Dendritic cell treated with granulocyte-macrophage colony-stimulating factor and Interleukin-4, amounts not matched to agents 40 ng/mL and 50 ng/mL, for 4 days (primary cell): Measurements from ENCODE around the gene FAM227B.
A peak's percentile ranks its signal among the peaks of the same experiment; 100 is the strongest.
"Not testable (repeated sequence)": the region's sequence is repeated elsewhere in the genome, so short reads cannot be mapped to it uniquely, and the experiment has no call there.

ENCODE experiments used
- H3K27ac Mint-ChIP-seq: one replicate; pipeline ENCODE4 v1.8.0; 2022; ENCODE audit warnings: mild to moderate bottlenecking, mixed read lengths
- H3K27me3 Mint-ChIP-seq: one replicate; pipeline ENCODE4 v1.8.0; 2022; ENCODE audit warnings: mild to moderate bottlenecking, mixed read lengths
- H3K36me3 Mint-ChIP-seq: one replicate; pipeline ENCODE4 v1.8.0; 2022; ENCODE audit warnings: low read depth, mixed read lengths
- H3K4me1 Mint-ChIP-seq: one replicate; pipeline ENCODE4 v1.8.0; 2022; ENCODE audit warnings: low read depth, mixed read lengths
- H3K4me3 Mint-ChIP-seq: one replicate; pipeline ENCODE4 v1.8.0; 2022; ENCODE audit warnings: mild to moderate bottlenecking, moderate library complexity, mixed read lengths
- H3K9me3 Mint-ChIP-seq: one replicate; pipeline ENCODE4 v1.8.0; 2022; ENCODE audit warnings: mixed read lengths
- intact Hi-C: fragments of 100-400 bp; cut with micrococcal nuclease; formaldehyde crosslinking; loops from one replicate; pipeline ENCODE4 v1.15.0; 2022

FAM227B gene, protein sequence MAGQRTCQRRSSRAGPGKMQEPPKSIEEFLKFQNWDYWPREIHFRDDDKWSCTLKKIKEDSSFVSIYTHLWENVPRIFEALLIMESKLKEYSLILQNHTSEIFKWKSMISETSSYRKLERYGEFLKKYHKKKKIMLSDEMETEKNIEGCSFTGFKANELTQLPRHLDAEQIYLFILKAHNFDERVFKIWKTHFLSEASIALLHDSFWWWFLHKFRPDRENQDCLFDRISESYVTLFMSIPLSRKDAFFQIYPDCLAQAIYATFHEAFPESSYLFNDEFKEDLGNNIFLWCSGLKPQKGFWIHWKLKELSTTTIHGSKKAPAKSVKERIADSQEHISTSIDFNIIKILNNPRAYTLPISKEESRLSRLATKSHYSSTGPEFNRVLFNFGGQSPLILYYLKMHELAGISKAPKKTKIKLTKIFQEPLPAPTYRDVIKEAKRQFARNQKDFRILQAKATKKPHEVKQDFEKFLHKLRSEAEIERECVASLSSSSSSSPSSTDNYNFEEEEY

DNA sequence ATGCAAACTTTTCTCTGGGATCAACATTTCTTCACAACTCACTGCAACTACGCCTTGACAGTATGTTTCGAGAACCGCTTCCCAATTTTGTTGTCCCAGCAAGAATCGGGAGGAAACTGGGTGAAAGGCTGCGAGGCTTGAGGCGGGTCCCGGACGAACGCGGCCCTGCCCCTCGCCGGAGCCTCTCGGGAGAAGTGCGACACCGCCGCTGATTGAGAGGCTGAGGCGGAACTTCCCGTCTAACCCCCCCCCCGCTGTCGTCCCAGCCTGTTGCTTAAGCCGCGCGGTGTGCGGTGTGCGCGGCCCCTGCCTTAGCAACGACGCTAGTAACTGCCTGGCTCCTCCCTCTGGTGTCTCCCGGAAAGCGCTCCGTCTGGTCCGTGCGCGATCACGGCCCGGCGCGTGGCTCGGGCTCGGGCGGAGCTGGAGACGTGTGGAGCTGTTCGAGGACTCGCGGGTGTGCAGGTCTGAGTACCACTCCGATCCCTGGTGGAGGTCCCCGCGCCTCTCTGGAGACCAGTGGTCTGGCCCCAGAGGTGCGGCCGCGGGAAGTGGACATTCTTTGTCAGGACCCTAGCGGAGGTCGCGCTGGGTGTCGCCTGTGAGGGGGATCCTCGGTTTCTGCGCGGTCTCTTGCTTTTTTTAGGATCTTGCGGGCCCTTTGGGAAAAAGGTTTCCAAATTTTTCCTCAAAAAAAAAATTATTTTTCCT, at the start of gene FAM227B, which contains the start of gene DTWD1:
Gene FAM227B (minus strand): TSS at position 161 of the 711 bp plus-strand sequence. CDS start 5,647 bp downstream, outside the sequence.
Gene DTWD1 (plus strand): TSS at position 391 of the 711 bp plus-strand sequence. CDS start 4,120 bp downstream, outside the sequence.
- H3K27ac Mint-ChIP-seq: peak within 1 kb of the TSS; percentile 94
- H3K4me3 Mint-ChIP-seq: peak within 1 kb of the TSS; percentile 88

DNA sequence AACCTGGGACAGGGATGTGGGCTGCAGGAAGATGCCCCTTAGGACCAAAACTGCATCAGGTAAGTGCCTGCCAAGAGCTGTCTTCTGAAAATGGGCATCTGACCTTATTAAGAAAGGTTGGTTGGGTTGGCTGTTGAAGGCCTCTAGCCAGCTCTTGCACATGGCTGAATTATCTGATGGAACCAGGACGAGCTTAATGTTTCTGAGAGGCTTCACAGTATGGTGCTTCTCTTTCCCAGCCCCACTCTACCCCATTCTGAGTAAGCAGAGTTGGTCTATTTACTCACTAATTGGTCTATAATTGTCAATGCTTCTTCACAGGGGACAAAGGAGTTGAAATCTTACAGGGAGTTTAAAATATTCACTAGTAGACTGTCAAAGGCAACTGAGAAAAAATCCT, 48.7 kb upstream of the FAM227B start:
- Mint-ChIP-seq H3K27me3 (no peaks in the 10 kb centered on the region), H3K27ac (no peak overlapping the region)
- intact Hi-C loops: no loop called here

More for the DNA sequence above, at the start of gene FAM227B, which contains the start of gene DTWD1:
- Mint-ChIP-seq H3K36me3 (peaks cover 23% of the 10 kb centered on the region), H3K9me3 (peaks cover 15% of the 10 kb centered on the region), H3K4me1 (peaks cover 29% of the 10 kb centered on the region), H3K27me3 (no peaks in the 10 kb centered on the region)
- intact Hi-C loops: loop anchor here (2.0 to 10.0 kb wide), 5 partner anchors 386 to 810 kb away; partner anchors contain the start of genes CEP152, EID1, GALK2 and SECISBP2L

DNA sequence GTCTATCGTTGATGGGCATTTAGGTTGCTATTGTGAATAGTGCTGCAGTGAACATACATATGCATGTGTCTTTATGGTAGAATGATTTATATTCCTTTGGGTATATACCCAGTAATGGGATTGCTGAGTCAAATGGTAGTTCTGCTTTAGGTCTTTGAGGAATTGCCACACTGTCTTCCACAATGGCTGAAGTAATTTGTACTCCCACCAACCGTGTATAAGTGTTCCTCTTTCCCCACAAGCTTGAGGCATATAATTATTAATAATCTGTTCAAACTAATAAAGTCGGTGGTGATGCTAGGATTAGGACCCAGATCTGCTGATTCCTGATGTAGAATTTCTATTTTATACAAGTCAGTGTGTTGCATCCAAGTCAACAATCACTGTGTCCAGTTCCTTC, 45.9 kb upstream of the FAM227B start:
- H3K27me3 Mint-ChIP-seq, intact Hi-C loops, H3K4me1 Mint-ChIP-seq, H3K9me3 Mint-ChIP-seq, H3K36me3 Mint-ChIP-seq, H3K4me3 Mint-ChIP-seq, H3K27ac Mint-ChIP-seq: not testable (repeated sequence)

More for the DNA sequence above, 48.7 kb upstream of the FAM227B start:
- peaks cover 5% of the 10 kb centered on the region for H3K4me1 Mint-ChIP-seq
- no peaks in the 10 kb centered on the region for H3K36me3 Mint-ChIP-seq
- H3K4me3 Mint-ChIP-seq: no peak overlapping the region
- no peaks in the 10 kb centered on the region for H3K9me3 Mint-ChIP-seq

DNA sequence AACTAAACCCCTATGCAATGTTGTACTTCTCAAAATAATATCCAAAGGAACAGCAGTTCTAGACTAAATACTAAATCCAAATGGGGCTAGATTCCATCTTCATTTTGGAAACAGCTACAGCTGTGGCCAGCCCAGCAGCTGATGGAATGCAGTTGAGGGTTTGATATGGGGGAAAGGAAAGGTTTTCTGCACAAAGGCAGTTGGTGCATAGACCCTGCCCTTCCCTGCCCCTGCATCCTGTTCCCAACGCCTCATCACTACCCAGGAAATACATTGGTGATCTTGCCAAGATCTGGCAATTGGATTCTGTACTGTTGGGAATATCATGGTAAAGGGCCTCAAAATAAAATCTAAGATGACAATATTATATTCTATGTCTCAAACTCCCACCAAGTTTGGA, 44.1 kb upstream of the FAM227B start:
- no peak overlapping the region for H3K27ac Mint-ChIP-seq
- intact Hi-C loops: no loop called here
- no peaks in the 10 kb centered on the region for H3K27me3 Mint-ChIP-seq
- no peaks in the 10 kb centered on the region for H3K36me3 Mint-ChIP-seq
- H3K4me1 Mint-ChIP-seq: peaks cover 5% of the 10 kb centered on the region
- no peaks in the 10 kb centered on the region for H3K9me3 Mint-ChIP-seq
- H3K4me3 Mint-ChIP-seq: no peak overlapping the region

DNA sequence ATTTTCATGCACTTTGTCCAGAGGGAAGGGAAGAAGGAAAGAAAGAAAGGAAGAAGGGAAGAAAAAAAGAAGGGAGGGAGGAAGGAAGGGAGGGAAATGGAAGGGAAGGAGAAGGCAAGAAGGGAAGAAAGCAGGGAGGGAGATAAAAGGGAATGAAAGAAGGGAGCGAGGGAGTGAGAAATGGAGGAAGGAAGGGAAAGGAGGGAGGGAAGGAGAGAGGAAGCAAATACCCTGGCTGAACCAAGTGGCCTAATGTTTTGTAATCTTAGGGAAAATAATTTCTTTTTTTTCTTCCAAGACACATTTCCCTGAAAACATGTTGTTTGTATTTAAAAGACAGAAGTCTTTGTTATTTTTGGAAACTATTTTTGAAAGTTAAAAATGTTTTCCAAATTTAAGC, 36.1 kb upstream of the FAM227B start:
- intact Hi-C loops: no loop called here
- H3K27me3 Mint-ChIP-seq: no peaks in the 10 kb centered on the region
- H3K4me1 Mint-ChIP-seq: no peaks in the 10 kb centered on the region
- no peaks in the 10 kb centered on the region for H3K36me3 Mint-ChIP-seq
- H3K27ac Mint-ChIP-seq: no peak overlapping the region
- H3K9me3 Mint-ChIP-seq: peaks cover 45% of the 10 kb centered on the region
- no peak overlapping the region for H3K4me3 Mint-ChIP-seq

DNA sequence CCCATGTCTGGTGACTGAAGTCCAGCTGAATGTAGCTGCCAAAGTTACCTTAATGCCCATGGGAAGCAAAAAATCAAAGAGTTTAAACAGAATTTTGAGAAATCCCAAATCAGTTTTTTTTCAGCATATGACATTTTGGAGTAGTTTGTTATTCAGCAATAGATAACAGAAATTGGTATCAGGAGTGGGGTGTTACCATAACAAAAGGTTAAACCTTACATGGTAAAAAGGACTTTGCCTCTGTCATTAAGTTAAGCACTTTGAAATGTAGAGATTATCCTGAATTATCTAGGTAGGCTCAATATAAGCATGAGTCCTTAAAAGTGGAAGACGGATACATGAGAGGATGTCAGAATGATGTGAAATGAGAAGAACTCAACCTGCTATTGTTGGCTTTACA, 32.3 kb upstream of the FAM227B start:
- no peak overlapping the region for H3K27ac Mint-ChIP-seq
- intact Hi-C loops: no loop called here
- H3K4me3 Mint-ChIP-seq: no peak overlapping the region

DNA sequence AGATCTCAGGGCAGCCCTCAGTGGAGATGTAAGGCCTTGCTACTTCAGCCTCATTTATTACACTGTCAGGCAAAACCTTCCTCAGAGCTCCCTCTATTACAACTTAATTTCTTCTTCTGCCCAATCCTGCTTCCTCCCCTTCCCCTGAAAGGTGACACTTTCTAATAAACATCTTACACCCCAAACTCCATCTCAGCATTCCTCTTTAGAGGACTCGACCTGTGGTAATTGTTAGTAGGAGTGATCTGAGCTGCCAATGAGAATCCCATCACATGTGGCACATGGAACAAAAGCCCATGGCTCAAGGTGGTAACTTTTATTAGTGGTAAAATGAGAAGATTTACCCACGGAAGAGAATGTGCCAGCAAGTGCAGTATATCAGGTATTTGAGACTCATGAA, 30.1 kb upstream of the FAM227B start:
- no peak overlapping the region for H3K4me3 Mint-ChIP-seq
- H3K36me3 Mint-ChIP-seq: peaks cover 5% of the 10 kb centered on the region
- intact Hi-C loops: no loop called here
- H3K9me3 Mint-ChIP-seq: peaks cover 40% of the 10 kb centered on the region
- no peaks in the 10 kb centered on the region for H3K27me3 Mint-ChIP-seq
- no peak overlapping the region for H3K27ac Mint-ChIP-seq
- no peaks in the 10 kb centered on the region for H3K4me1 Mint-ChIP-seq

More for the DNA sequence above, 32.3 kb upstream of the FAM227B start:
- no peaks in the 10 kb centered on the region for H3K36me3 Mint-ChIP-seq
- H3K4me1 Mint-ChIP-seq: no peaks in the 10 kb centered on the region
- H3K27me3 Mint-ChIP-seq: no peaks in the 10 kb centered on the region
- H3K9me3 Mint-ChIP-seq: peaks cover 44% of the 10 kb centered on the region

DNA sequence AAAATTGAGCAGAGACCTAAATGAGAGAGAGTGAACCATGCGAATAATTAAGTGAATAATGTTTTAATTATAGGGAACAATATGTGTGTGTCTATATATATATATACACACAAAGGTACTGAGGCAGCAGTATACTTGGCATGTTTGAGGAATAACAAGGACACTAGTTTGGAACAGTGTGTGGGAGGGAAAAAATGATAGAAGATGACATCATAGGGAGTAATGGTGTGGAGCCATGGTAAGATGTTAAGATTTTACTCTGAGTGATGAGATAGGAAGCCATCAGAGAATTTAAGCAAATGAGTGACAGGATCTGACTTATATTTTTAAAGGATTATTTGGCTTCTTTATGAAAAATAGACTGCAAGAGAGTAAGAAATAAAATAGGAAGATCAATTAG, 29.4 kb upstream of the FAM227B start:
- peaks cover 40% of the 10 kb centered on the region for H3K9me3 Mint-ChIP-seq
- intact Hi-C loops: no loop called here
- H3K27me3 Mint-ChIP-seq: no peaks in the 10 kb centered on the region
- no peaks in the 10 kb centered on the region for H3K4me1 Mint-ChIP-seq
- H3K27ac Mint-ChIP-seq: no peak overlapping the region
- no peak overlapping the region for H3K4me3 Mint-ChIP-seq
- H3K36me3 Mint-ChIP-seq: peaks cover 9% of the 10 kb centered on the region

DNA sequence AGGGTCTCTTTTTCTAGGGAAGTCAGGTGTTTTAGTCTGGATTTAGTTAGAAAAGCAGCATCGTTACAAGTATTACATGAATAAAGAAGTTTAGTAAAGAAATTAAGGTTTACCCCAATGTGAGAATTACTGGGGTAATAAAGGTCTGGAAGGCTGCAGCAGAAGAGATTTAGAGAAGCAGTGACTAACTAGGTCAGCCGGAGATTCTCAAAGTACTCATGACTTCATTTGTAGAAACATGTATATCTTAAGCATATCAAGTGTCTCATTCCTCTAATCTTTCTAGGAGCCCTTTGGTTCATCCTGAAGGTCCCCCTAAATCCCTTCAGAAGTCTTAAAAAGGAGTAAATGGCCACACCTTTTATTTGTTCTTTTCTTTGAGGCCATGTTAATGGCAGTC, 26.3 kb upstream of the FAM227B start:
- intact Hi-C loops: no loop called here
- peaks cover 18% of the 10 kb centered on the region for H3K36me3 Mint-ChIP-seq
- no peak overlapping the region for H3K4me3 Mint-ChIP-seq
- no peaks in the 10 kb centered on the region for H3K27me3 Mint-ChIP-seq
- H3K4me1 Mint-ChIP-seq: no peaks in the 10 kb centered on the region
- peaks cover 10% of the 10 kb centered on the region for H3K9me3 Mint-ChIP-seq
- H3K27ac Mint-ChIP-seq: no peak overlapping the region

DNA sequence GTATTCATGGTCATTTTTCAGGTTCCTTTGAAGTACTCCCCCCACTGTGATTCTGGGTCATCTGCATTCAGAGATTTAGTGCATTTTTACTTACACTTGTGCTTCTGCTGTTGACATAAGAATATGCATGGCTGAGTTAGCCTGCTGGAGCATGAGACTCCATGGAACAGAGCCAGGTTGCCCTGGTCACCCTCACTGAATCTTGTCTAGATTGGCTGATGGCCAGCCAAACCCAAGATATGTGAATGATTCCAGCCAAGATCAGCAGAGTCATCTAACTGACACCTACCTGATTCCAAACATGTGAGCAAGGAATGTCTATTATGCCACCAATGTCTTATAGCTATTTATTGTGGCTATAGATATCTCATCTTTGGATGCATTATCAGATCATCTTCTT, 25.3 kb upstream of the FAM227B start:
- Mint-ChIP-seq H3K27ac (no peak overlapping the region), H3K4me1 (no peaks in the 10 kb centered on the region), H3K27me3 (no peaks in the 10 kb centered on the region), H3K9me3 (peaks cover 3% of the 10 kb centered on the region), H3K36me3 (peaks cover 25% of the 10 kb centered on the region), H3K4me3 (no peak overlapping the region)
- intact Hi-C loops: no loop called here

DNA sequence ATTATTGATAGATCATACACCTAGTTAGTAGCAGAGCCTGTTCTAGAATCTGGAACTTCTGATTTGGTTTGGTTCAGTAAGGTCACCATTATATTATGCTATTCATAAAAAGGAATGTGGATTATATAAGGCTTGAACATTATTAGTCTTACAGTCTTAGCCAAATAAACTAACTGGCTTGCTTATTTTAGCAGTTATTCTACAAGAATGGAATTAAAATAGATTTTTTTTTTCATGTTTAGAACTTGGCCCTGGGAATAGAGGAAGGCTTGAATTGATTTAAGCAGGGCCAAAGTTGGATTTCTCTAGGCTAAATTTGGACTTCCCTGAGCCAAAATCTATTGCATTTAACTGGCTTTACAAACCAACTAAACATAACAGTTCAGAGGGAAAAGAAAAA, 24.7 kb upstream of the FAM227B start:
- intact Hi-C loops: no loop called here
- Mint-ChIP-seq H3K27me3 (no peaks in the 10 kb centered on the region), H3K4me3 (no peak overlapping the region), H3K4me1 (no peaks in the 10 kb centered on the region), H3K9me3 (no peaks in the 10 kb centered on the region), H3K36me3 (peaks cover 25% of the 10 kb centered on the region), H3K27ac (no peak overlapping the region)

DNA sequence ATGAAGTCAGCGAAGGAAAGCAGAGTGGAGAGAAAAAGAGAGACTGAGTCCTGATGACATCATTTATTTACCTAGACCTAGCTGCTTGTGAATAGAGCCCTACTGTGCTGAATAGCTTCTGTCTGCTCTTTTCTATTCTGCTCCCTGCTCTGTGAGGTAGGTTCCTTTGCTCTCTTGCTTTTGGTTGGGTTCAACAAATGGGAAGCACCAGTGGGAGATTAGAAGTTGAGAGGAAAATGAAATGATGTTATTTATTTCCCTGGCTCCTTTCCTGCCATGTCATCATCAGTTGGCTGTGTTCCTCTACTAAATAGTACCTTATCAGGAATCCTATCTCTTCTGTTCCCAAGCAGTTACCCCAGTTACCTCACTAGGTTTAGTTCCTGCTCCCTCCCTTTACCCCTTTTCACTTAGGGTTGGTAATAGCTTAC, 23.8 kb upstream of the FAM227B start:
- Mint-ChIP-seq H3K27ac (no peak overlapping the region), H3K4me1 (no peaks in the 10 kb centered on the region), H3K4me3 (no peak overlapping the region), H3K9me3 (no peaks in the 10 kb centered on the region), H3K36me3 (peaks cover 25% of the 10 kb centered on the region), H3K27me3 (no peaks in the 10 kb centered on the region)
- intact Hi-C loops: no loop called here

DNA sequence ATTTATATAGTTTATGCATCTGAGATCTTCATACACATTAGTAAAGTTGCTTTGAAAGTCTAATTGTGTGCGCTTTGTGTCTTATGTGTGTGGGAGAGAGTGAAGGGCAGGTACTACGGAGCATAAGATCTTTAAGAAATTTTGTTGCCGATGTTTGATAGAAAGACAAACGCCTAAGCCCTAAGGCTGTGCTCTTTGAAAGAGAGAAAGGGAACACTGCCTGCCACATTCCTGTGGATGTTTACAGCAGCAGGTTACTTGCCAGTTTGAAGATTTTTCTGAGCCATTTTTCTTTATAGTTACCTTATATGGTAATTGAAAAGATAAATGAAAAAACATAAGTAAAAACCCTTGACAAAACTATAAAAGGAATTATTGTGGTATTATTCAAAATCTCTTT, 17.2 kb upstream of the FAM227B start:
- intact Hi-C loops: no loop called here
- no peak overlapping the region for H3K27ac Mint-ChIP-seq
- H3K9me3 Mint-ChIP-seq: no peaks in the 10 kb centered on the region
- peaks cover 32% of the 10 kb centered on the region for H3K36me3 Mint-ChIP-seq
- H3K4me3 Mint-ChIP-seq: no peak overlapping the region
- no peaks in the 10 kb centered on the region for H3K4me1 Mint-ChIP-seq
- H3K27me3 Mint-ChIP-seq: no peaks in the 10 kb centered on the region

DNA sequence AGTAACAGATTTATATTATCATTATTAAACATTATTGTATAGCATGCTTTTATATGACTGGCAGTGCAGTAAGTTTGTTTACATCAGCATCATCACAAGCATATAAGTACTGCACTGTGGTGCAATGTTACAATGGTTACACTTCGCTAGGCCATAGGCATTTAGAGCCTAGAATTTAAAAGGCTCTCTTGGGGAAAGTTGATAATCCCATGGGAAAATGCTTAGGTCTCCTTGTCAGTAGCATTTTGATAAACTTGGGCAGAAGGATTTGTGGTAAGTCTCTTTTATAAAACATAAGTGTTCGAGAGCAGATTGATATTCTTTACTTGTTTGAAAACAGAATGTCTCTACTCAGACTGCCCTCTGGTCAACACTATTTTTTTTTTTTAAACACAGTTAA, 7.8 kb upstream of the FAM227B start:
- Mint-ChIP-seq H3K27ac (no peak overlapping the region), H3K27me3 (no peaks in the 10 kb centered on the region), H3K4me1 (peaks cover 3% of the 10 kb centered on the region), H3K9me3 (peaks cover 15% of the 10 kb centered on the region), H3K36me3 (peaks cover 37% of the 10 kb centered on the region), H3K4me3 (no peak overlapping the region)
- intact Hi-C loops: loop anchor here (10.0 kb wide), 2 partner anchors 394 to 754 kb away; partner anchors contain the start of gene EID1
